ENCODE measurements around the gene FERMT1. TPM values are rescaled to one million over a fixed set of nuclear protein-coding genes. Genes with fewer than 3 reads are reported as not detected.
"Not testable (repeated sequence)": the region's sequence is repeated elsewhere in the genome, so short reads cannot be mapped to it uniquely, and the experiment has no call there.

Gene FERMT1
- polyA plus RNA-seq, 3 donors = 0.74 to 1.4 (median 1.0) TPM

DNA sequence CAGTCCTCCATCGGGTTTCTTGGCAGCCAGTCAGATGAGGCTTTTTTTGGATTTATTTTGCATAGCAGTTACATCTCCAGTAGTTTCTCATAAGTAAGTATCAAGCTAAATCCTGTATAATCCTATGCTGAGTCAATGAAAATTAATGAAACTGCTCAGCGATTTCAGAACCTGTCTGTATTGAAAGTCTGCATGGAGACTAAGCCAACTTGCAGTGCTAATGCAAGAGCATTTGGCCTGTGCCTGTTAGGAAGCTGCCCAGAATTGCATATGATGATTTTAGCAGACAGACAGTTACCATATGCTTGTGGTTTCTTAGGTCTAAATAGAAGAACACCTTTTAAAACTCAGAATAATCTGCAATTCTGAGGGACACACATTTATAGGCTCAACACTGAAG lies 43.8 kb downstream of the FERMT1 start:
- WGBS, 3 donors = 69 to 72% (median 70%) methylated on average over 2 of the region's 2 CpGs
- H3K27ac ChIP-seq (ENCODE audit: low read depth, low read length) = no peak overlapping the region

DNA sequence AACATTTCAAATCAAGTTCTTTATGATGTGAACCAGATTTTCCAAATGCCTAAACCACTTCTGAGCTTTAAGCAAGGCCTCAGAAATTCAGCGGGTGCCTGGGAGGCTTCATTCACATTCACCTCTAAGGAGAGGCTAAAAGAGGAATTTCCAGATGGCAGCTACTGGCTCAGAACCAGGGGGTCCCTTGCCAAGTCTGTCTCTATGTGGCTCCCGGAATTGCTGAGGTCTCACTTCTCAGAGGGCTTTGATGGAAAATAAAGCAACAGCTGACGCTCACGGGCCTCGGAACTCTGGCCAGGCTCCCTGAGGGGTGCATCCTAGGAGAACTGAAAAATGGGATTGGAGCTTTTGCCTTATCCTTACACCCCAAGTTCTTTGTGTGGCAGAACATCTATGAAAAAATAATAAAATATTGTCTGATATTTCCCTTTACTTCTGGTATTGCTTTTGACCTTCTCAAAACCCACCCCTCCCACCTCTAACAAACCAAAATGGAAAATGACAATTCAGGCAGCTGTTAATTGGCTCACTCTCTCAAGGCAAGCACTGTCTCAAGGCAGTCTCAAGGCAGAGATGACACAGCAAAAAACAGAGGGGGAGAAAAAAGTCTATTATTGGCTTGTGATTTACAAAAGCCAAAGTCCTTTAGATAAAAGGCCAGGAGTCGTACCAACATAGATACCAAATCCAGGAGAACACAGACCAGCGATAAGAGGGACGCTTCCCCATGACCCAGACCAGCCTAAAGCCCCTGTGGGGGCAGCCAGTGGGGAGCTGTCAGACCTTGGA lies 47.2 kb downstream of the FERMT1 start:
- no peak overlapping the region for H3K27ac ChIP-seq (ENCODE audit: low read depth, low read length)
- WGBS, 3 donors = 44 to 69% (median 55%) methylated on average over 8 of the region's 8 CpGs

DNA sequence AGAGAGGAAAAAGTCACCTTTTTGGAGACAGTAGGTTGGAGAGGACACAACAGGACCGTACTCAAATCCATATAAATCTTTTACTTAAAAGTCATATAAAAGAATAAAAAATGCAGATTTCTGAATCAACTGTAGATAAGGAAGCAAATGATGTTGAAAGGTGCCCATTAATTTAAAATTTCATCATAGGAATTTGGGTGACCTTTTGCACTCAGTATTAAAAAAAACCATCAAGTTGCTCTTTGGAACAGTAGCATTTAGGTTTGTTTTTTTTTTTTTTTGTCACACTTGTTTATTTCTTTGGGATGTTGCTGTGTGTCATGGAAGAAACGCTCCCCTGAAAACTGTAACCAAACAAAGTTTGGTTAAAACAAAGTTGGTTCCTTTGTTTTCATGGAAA lies 48.0 kb downstream of the FERMT1 start:
- H3K27ac ChIP-seq (ENCODE audit: low read depth, low read length) = no peak overlapping the region
- 72 to 92% (median 78%) methylated on average over 2 of the region's 2 CpGs for WGBS, 3 donors

DNA sequence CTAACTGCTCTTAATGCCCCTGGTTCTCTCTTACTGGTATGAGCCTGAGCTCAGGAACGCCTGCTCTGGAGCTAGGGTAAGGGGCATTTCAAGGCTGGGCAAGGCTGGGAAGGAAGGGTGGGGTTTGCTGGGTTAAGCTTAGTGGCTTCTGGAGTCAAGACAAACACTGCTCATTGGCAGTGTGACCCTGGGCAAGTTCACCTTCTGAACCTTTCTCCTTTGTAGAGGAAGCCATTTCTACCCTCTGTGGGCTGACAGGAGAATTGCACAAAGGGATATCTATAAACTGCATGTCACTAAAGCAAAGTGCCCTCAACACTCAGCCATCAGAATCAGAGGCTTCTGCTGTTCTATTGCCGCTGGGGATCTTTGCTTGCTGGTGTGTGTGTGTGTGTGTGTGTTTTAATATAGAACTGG lies 48.7 kb downstream of the FERMT1 start:
- no peak overlapping the region for H3K27ac ChIP-seq (ENCODE audit: low read depth, low read length)

GRCh38 chr20:6070829-6071695 lies 51.8 kb downstream of the FERMT1 start:
- H3K27ac ChIP-seq (ENCODE audit: low read depth, low read length) = no peak overlapping the region

More for the DNA sequence above, 48.7 kb downstream of the FERMT1 start:
- 28 to 61% (median 54%) methylated on average over 2 of the region's 2 CpGs for WGBS, 3 donors

DNA sequence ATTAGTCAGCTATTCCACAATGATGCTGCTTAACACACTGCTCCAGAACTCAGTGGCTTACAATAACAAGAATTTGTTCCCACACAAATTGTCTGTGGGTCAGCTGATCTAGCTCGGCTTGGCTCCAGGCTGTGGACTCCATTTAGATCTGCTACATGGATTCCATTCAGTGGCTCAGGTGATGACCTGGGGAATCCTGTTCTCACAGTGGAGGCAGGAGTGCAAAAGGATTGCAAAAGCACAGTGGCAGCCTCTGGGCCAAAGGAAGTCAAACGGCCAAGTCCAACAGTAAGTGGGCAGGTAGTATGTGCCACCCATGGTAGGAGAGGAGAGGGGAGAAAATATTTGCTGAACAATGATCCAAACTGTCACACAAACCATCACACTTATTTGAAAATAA lies 53.2 kb downstream of the FERMT1 start:
- no peak overlapping the region for H3K27ac ChIP-seq (ENCODE audit: low read depth, low read length)
- WGBS, 3 donors = 81 to 100% (median 84%) methylated on average over 2 of the region's 2 CpGs

More at GRCh38 chr20:6070829-6071695, 51.8 kb downstream of the FERMT1 start:
- WGBS, 3 donors = 84 to 85% (median 85%) methylated on average over 6 of the region's 6 CpGs

- WGBS, 3 donors = 34 to 72% (median 60%) methylated on average over 4 of the region's 4 CpGs
- no peak overlapping the region for H3K27ac ChIP-seq (ENCODE audit: low read depth, low read length)
Measured at GRCh38 chr20:6067763-6068318, 55.0 kb downstream of the FERMT1 start.

DNA sequence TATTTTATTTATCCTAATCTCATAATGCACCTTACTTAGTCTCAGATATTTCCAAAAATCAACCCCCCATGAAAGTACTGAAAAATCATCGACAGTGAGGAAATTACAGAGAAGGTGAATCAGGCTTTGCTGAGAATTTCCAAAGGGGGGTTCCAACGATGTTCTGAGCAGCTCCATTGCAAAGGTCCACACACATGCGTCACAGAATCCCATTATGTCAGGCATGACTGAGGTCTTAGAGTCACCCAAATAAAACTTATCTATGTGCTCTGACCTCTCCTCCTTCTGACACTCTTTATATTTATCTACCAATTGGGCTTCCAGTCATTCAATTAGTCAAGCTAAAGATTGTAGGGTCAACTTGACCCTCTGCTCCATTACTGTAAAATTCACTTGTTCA lies 56.2 kb downstream of the FERMT1 start:
- 74 to 91% (median 85%) methylated on average over 3 of the region's 3 CpGs for WGBS, 3 donors

GRCh38 chr20:6061544-6061943 lies 61.3 kb downstream of the FERMT1 start:
- no peak overlapping the region for H3K27ac ChIP-seq (ENCODE audit: low read depth, low read length)
- WGBS, 3 donors = 49 to 95% (median 56%) methylated on average over 2 of the region's 2 CpGs

More for the DNA sequence above, 56.2 kb downstream of the FERMT1 start:
- H3K27ac ChIP-seq (ENCODE audit: low read depth, low read length) = no peak overlapping the region

- WGBS, 3 donors = 63 to 83% (median 68%) methylated on average over 6 of the region's 6 CpGs
Measured at GRCh38 chr20:6060213-6060612, 62.6 kb downstream of the FERMT1 start.

DNA sequence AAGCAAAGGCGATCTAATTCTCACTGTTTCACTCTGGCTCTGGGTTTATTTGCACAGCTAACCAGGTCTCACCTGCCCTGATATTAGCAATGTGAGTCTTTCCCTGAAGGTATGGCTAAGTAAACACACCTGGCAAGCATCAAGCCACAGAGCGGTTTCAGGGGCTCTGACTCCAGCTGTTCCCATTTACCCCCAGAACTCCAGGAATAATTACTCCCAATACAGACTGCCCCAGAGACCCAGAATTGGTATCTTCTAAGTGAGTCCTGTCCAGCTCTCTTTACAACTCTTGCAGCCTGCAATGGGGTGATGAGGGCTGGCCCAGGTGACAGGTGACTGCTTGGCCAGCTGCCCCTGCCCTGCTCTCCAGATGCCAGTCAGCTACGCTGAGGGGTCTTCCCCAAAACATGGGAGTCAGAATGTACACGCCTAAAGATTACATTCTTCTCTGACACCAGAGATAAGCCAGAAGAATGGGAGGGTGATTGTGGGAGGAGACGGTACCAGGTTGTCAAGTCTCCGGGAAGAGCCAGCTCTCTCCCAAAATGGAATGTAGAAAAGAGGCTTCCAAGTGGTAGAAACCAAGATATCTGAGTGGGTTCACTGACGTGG lies 64.0 kb downstream of the FERMT1 start:
- H3K27ac ChIP-seq (ENCODE audit: low read depth, low read length) = no peak overlapping the region
- 14 to 43% (median 35%) methylated on average over 7 of the region's 7 CpGs for WGBS, 3 donors

More at GRCh38 chr20:6060213-6060612, 62.6 kb downstream of the FERMT1 start:
- H3K27ac ChIP-seq (ENCODE audit: low read depth, low read length) = no peak overlapping the region

DNA sequence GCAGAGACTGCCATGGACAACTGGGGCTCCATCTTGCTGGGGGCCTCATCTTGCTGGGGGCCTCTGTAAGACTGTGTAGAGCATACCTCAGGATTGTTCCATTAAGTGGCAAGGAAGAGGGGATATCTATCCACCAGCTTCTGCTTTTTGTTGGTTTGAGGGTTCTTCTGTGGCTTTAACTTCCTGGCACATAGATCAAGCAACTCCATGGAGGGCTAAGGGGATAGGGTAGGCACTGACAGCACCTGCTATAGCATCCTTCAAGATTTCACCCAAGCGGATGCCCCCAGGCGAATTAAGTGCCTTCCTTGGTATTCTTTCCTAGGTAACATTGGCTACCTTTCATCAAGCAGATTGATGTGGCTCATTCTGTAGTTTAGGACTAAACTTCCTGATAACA lies 65.1 kb downstream of the FERMT1 start:
- WGBS, 3 donors = 51 to 75% (median 64%) methylated on average over 2 of the region's 2 CpGs
- no peak overlapping the region for H3K27ac ChIP-seq (ENCODE audit: low read depth, low read length)

DNA sequence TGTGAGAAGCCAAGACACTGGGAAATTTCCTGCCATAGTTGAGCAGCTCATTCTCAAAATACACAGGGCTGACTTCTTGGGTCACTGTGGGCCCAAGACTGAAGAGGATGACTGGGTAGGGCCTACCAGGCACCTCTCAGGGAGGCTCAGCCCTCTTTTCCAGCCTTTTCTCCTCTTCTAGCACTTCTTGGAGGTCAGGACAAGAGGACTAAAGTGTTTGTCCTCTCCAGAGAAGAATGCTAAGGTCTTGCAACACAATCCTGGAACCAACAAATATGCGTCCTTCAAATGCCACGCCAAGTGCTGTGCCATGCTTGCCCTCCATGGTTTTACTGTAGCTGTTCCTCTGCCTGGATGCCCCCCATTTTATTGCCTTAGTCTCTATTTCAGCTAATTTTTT lies 65.7 kb downstream of the FERMT1 start:
- 90 to 94% (median 90%) methylated on average over 2 of the region's 2 CpGs for WGBS, 3 donors
- H3K27ac ChIP-seq (ENCODE audit: low read depth, low read length) = no peak overlapping the region

GRCh38 chr20:6055981-6056569 lies 66.8 kb downstream of the FERMT1 start:
- WGBS, 3 donors = 83 to 92% (median 91%) methylated on average over 9 of the region's 9 CpGs
- H3K27ac ChIP-seq (ENCODE audit: low read depth, low read length) = no peak overlapping the region

GRCh38 chr20:6055161-6055783 lies 67.6 kb downstream of the FERMT1 start:
- H3K27ac ChIP-seq (ENCODE audit: low read depth, low read length) = no peak overlapping the region
- WGBS, 3 donors = 74 to 84% (median 80%) methylated on average over 10 of the region's 10 CpGs

DNA sequence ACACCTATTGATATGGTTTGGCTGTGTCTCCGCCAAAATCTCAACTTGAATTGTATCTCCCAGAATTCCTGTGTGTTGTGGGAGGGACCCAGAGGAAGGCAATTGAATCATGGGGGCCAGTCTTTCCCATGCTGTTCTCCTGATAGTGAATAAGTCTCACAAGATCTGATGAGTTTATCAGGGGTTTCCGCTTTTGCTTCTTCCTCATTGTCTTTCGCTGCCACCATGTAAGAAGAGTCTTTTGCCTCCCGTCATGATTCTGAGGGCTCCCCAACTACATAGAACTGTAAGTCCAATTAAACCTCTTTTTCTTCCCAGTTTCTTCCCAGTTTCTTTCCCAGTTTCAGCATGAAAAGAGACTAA lies 68.2 kb downstream of the FERMT1 start:
- not testable (repeated sequence) for H3K27ac ChIP-seq (ENCODE audit: low read depth, low read length)

GRCh38 chr20:6053776-6054688 lies 68.8 kb downstream of the FERMT1 start, which contains the start of gene LRRN4:
TSS of gene LRRN4 (minus strand) at chr20:6054060. CDS start at chr20:6052799, 1,261 bp downstream.
- WGBS, 3 donors = 46 to 57% (median 52%) methylated on average over 13 of the region's 13 CpGs
- H3K27ac ChIP-seq (ENCODE audit: low read depth, low read length) = no peak within 1 kb of the TSS

More for the DNA sequence above, 68.2 kb downstream of the FERMT1 start:
- WGBS, 3 donors = 65 to 83% (median 73%) methylated on average over 4 of the region's 4 CpGs
